NCI-H1436 (cell line): Measurements from ENCODE around the gene S100P.
A peak's percentile ranks its signal among the peaks of the same experiment; 100 is the strongest.
"Not testable (repeated sequence)": the region's sequence is repeated elsewhere in the genome, so short reads cannot be mapped to it uniquely, and the experiment has no call there.

Experiments used
- DNase-seq: peaks from one replicate; lab custom pipeline; 2025; lab: John Stamatoyannopoulos, UW

The S100P gene

GRCh38 chr4:6673191-6673659 is 20.5 kb upstream of the S100P start:
- DNase-seq: not testable (repeated sequence)

- DNase-seq: peak; percentile 80
These were observed 19.8 kb upstream of the S100P start for GRCh38 chr4:6673660-6674499.

DNA sequence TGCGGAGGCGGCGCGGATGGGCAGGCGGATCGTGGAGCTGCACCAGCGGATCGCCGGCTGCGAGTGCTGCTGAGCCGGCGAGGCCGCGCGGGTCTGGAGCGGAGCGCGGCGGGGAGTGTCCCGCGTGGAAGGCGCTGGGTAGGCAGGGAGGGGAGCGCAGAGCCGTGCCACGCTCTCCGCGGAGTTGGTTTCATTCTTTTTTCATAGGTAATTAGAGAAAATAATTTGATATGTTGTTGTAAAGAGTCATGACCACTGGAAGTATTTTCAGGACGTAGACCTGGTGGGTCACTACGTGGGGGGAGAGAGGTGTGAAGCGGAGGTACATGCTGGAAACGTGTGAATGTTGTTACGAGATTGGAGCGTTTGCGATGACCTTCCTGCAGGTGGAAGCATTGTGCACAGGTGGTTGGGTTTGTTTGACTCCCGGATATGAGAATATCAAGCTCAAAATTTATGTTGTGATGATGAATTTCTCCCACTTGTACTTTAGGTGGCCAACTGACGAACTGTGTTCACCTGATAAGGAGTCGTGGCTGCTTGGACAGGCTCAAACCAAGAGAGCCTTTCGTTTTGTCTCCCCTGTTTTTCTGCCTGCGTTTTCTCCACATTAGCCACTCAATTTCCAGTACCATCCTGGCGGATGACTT is 19.1 kb upstream of the S100P start:
- no peak for DNase-seq

DNA sequence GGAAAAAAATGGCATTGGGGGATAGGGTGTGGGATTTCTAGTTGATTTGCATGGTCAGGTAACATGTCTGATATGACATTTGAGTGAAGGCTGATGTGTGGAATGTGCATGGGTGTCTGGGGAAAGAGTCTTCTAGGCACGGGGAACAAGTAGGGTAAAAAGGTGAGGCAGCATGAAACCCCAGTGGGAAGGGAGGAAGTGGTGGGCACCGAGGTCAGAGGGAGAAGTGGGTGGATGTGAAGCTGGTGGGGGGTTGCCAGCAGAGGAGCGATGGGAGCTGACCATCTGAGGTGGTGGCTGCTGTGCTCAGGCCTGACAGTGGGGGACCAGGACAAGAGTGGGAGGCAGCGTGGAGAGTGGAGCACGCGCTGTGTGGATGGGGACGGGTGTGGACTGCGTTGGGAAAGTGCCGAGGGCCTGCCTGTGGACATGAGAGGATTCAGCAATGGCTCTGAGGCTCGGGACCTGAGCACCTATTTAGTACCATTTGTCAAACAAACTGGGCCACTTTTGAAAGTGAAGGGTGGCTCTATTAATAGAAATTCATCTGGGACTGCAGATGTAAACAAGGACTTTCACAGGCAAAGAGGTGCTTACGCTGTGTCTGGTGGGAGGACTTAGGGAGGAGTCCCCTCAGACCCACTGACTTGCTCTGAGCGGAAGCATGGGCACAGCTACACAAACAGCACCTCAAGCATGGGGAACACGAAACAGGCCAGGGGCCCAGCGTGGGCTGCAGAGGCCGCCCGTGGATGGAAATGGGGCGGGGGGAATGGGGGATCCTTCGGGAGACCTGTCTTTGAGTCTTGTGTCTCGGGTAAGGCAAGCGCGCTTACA is 16.7 kb upstream of the S100P start:
- no peak for DNase-seq

DNA sequence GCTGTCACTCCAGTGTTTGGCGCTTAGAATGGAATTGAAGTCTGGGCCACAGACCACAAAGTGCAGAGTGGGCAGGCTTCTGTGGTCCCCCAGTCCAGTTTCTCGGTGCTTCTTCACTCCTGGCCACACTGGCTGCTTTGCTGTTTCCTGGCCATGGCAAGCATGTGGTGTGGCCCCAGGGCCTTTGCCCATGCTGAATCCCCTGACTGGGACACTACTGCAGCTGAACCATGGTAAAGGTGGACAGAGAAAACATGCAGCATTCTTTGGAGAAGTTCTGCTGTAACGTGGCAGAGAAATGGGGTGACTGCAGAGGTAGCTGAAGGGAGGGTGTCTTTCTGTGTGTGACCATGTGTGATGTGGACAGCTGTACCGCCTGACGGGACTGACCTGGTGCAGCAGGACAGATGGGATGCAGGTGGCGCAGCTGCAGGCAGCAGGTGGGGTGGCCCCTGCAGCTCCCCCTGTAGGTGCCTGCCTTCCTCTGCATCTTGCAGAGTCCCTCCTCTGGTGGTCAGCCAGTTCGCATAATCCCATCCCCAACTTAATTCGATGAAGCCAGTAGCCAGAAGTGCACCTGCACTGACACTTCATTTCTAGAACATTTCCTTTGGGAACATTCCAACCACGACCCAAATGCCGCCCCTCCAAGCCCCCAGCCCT is 13.2 kb upstream of the S100P start:
- no peak for DNase-seq

DNA sequence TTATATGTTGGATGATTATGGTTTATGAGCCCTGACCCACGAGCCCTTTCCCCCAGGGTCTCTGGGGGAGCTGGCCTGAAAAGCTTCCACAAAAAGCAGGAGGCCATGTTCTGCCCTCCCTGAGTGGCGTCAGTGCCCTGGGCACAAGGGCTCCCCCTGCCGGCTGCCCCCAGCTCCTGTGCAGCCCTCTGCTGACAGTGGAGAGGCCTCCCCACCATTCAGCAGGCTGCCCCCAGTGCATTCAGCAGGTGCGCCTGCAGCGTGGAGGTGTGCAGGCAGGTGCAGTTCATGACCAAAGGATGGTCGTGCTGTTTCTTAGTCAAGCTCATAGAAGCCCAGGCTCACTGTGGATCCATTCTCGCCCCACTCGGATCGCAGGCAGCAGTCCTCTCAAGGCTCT is 12.5 kb upstream of the S100P start:
- no peak for DNase-seq

GRCh38 chr4:6682862-6683590 is 10.7 kb upstream of the S100P start:
- no peak for DNase-seq

GRCh38 chr4:6684656-6685055 is 9.0 kb upstream of the S100P start:
- DNase-seq: no peak

DNA sequence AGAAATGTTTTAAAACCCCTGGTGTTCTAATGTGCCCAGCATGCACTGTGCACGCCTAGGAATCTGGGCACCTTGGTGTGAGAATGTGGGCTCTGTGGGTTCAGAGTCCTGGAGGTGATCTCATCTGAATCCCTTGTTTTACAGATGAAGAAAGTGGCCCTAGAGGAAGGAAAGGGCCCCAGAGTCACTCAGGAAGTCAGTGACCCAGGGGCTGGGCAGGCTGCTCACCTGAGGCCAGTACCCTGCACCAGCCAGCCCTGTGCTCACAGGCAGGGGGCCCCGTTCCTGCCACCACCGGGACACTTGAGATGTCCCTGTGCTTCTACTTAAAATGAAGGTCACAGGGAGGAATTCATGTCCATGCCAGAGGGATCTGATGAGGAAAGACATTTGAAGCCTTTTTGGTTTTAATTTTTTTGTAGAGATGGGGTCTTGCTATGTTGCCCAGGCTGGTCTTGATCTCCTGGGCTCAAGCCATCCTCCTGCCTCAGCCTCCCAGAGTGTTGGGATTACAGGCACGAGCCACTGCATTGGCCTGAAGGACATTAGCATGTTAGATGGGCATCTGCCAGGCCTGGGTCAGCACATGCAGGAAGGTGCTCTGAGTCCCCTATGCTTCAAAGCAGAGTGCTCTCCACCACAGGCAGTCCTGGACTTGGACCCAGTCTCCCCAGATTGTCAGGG is 7.4 kb upstream of the S100P start:
- no peak for DNase-seq

GRCh38 chr4:6687947-6688878 is 5.5 kb upstream of the S100P start:
- no peak for DNase-seq

DNA sequence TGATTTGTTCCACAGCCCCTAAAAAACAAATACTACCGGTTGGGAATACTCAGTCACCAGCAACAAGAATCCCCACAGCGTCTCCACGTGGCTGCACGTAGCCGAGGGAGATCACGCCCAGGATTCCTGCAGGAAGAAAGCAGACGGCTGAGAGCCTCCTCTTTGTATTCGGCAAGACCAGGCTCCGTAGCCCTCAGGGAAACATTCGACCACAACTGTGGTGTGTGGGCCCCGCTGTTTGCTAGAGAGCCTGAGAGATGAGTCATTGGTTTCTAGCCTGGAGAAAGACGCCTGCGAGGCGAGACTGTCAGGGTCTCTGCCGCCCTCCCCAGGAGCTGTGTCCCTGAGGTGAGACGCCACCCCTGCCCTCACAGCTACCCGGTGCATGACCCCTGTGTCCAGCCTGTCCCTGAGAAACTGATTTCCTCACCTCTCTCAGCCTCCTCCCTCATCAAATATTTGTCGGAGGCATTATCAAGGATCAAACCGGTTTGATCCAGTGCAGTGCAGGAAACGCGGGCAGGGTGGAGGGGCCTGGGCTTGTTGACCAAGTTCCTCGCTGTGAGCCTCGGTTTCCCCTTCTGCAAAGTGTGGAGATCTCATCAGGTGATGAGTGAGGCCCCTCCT is 4.7 kb upstream of the S100P start:
- DNase-seq: no peak

DNA sequence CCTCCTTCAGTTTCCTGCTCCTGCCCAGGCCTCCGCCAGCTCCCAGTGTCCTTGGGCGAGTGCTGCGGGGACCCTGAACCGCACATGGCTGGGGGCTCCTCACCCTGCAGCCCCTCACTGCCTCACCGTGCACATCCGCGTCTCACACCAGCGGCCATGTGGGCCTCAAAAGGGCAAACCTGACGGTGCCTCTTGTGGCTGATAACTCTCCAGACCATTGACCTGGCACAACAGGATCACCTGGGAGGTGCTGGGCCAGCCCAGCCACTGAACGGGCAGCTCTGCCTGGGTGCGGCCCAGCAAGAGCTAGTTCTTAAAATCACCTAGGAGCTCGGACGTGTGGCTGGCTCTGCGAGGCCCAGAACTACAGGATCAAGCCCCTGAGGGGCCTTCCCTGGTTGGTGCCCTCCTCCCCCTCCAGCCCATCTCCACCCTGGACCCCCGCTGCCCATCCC is 4.1 kb upstream of the S100P start:
- no peak for DNase-seq

- DNase-seq: no peak
These were observed 1.3 kb upstream of the S100P start for GRCh38 chr4:6692379-6692778.

DNA sequence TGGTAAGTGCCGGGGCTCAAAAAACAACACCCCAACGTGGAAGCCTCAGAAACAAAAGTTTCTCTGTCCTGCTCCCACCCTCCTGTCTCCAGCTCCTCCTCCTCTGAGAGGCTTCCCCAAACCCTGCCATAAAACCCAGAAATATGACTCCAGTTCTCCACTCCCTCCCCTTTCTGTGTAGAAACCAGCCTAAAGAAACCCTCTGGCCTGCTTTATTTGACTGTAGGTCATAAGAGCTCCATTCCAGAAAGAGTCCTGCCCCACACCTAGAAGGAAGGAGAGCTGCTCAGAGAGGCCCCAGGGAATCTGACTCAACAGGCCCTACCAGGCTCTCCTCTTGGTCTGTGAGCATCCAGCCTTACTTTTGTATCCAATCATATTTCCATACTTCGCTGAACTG is 872 bp upstream of the S100P start:
- DNase-seq: no peak

DNA sequence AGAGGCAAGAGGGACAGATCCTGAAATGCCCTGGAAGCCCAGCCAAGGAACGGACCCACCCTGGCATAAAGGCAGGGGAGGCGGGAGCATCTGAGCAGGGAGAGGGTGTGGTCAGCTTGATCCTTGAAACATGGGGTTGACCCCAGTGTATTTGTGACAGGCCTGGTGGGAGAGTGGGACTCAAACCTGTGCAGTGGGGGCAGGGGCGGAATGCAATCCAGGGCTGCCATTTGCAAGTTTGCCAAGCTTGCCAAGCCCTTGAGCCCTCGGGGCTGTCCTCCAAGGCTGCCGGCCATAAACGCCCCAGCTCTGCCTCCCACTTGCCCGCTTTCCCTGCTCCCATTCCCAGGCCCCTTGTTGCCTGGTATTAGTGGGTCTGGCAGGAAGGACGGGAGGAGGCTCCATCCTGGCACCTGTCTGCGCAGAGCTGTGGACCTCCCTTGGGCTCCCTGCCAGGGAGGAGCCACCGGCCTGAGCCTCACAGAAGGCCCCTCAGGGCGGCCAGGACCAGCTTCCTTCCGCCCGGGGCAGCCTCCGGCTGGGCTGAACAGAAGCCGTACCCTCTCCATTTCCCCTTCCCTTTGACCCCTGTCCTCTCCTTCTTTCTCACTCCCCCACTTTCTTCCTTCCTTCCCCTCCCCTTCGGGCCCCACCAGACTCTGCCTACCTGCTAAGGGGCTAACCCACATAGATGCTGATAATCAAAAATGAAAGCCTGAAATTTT is 661 bp downstream of the S100P start:
- DNase-seq: no peak

DNA sequence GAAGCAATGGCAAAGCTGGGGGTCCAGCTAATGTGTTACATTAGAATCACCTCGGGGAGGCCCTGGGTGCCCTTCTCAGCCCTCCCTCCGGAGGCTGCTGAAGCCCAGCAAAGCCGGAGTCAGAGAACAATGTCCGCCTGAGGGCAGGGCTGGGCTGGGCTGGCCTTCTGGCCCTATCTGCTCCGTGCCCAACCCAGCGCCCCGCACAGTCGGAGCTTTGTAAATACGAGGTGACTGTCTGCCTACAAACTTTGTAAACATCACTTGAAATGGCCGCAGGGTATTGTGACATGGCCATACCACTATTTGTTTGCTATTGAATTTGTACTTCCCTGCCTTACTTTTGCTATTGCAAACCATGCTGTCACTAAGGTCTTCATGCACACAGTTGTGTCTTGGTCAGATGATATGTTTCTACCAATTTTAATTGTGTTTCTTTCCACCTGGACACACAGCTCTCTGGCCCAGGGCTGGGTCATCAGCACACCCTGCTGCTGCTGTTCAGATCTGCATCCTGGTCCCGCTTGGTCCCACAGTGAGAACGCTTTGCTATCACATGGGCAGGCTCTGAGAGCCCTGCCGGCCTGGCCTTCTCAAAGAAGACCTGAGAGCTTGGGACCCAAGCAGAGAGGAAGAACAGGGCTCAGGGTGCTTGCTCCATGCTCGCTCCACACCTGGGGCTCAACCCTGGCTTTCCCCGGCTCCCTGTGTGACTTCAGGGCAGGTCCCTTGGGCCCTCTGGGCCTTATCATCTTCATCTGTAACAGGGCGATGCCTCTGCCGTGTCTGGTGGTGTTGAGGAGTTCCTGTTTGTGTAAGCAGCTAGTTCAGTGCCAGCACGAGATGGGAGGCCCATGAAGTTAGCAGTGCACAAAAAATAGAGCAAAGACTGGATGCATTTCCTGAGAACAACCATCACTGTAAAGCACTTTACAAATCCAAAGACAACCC is 2.3 kb downstream of the S100P start:
- DNase-seq: no peak

DNA sequence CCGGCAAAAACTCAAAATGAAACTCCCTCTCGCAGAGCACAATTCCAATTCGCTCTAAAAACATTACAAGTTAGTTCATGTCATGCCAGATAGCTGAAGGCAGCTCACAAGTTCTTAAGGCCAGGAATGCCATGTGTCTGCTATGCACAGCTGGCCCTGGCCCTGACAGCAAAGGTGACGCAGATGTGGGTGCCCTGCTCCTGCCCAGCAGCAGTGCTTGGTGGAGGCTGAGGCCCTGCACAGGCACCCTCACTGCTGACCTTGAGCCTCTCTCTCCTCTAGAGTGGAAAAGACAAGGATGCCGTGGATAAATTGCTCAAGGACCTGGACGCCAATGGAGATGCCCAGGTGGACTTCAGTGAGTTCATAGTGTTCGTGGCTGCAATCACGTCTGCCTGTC is 2.9 kb downstream of the S100P start:
- no peak for DNase-seq
